ENCODE results near the gene DKC1.

The DKC1 gene

DNA sequence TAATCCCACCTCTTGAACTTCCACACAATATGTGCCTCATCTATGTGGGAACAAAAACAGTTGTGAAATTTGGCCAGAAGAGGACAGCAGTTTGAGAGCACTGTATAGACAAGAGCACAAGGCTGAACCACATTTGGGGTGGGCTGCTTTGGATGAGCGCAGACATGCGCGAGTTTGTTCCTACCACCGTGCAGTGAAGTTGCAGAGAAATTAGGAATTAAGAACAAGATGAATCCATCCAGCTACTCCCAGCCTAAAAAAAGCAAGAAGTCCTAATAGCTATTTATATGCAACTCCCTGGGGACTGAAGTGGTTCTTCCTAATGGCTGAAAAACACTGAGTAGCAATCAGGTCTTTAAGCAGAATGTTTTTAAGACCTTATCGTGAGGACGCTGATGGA lies 12.8 kb upstream of the DKC1 start:
- TF ChIP-seq, protein P1, sequence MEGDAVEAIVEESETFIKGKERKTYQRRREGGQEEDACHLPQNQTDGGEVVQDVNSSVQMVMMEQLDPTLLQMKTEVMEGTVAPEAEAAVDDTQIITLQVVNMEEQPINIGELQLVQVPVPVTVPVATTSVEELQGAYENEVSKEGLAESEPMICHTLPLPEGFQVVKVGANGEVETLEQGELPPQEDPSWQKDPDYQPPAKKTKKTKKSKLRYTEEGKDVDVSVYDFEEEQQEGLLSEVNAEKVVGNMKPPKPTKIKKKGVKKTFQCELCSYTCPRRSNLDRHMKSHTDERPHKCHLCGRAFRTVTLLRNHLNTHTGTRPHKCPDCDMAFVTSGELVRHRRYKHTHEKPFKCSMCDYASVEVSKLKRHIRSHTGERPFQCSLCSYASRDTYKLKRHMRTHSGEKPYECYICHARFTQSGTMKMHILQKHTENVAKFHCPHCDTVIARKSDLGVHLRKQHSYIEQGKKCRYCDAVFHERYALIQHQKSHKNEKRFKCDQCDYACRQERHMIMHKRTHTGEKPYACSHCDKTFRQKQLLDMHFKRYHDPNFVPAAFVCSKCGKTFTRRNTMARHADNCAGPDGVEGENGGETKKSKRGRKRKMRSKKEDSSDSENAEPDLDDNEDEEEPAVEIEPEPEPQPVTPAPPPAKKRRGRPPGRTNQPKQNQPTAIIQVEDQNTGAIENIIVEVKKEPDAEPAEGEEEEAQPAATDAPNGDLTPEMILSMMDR (IDR thresholded peaks at IDR 0.05; ENCODE audit: unreplicated experiment in 3 of 3): no peak
- peaks cover 39% of the 10 kb centered on the region for H3K27me3 Mint-ChIP-seq (ENCODE audit: low read depth)
- H3K36me3 Mint-ChIP-seq (ENCODE audit: low read depth): no peaks in the 10 kb centered on the region
- peak overlapping the region in 2 of 3 experiments; percentile 71 to 78 for H3K4me3 Mint-ChIP-seq
- H3K4me1 Mint-ChIP-seq: peaks cover 4% of the 10 kb centered on the region
- H3K9me3 Mint-ChIP-seq: peaks cover 15% of the 10 kb centered on the region
- no peak overlapping the region for H3K27ac Mint-ChIP-seq

GRCh38 chrX:154750301-154751202 lies 12.1 kb upstream of the DKC1 start, which contains the start of gene GAB3:
GAB3 (minus strand) TSS chrX:154751077; CDS start chrX:154751025, 52 bp downstream.
- peaks cover 39% of the 10 kb centered on the region for H3K27me3 Mint-ChIP-seq (ENCODE audit: low read depth)
- peaks cover 15% of the 10 kb centered on the region for H3K9me3 Mint-ChIP-seq
- peak within 1 kb of the TSS in 1 of 3 experiments; percentile 33 for H3K27ac Mint-ChIP-seq
- H3K4me3 Mint-ChIP-seq: peak within 1 kb of the TSS; percentile 64 to 81 (median 78)
- TF ChIP-seq, protein P1 (IDR thresholded peaks at IDR 0.05; ENCODE audit: unreplicated experiment in 3 of 3): no peak
- no peaks in the 10 kb centered on the region for H3K36me3 Mint-ChIP-seq (ENCODE audit: low read depth)
- H3K4me1 Mint-ChIP-seq: peaks cover 4% of the 10 kb centered on the region

- TF ChIP-seq, protein P1 (IDR thresholded peaks at IDR 0.05; ENCODE audit: unreplicated experiment in 3 of 3): no peak
- Mint-ChIP-seq H3K9me3 (peaks cover 12% of the 10 kb centered on the region), H3K36me3 (ENCODE audit: low read depth) (no peaks in the 10 kb centered on the region), H3K27ac (no peak overlapping the region), H3K27me3 (ENCODE audit: low read depth) (peaks cover 39% of the 10 kb centered on the region), H3K4me3 (peak overlapping the region; percentile 62 to 81 (median 64)), H3K4me1 (peaks cover 4% of the 10 kb centered on the region)
Measured at GRCh38 chrX:154751203-154751668, 11.4 kb upstream of the DKC1 start.

GRCh38 chrX:154751669-154752271 lies 10.9 kb upstream of the DKC1 start:
- Mint-ChIP-seq H3K4me3 (peak overlapping the region; percentile 62 to 81 (median 64)), H3K27me3 (ENCODE audit: low read depth) (peaks cover 39% of the 10 kb centered on the region), H3K27ac (peak overlapping the region in 1 of 3 experiments; percentile 33), H3K36me3 (ENCODE audit: low read depth) (no peaks in the 10 kb centered on the region), H3K9me3 (peaks cover 11% of the 10 kb centered on the region), H3K4me1 (peaks cover 4% of the 10 kb centered on the region)
- TF ChIP-seq, protein P1 (IDR thresholded peaks at IDR 0.05; ENCODE audit: unreplicated experiment in 3 of 3): no peak

DNA sequence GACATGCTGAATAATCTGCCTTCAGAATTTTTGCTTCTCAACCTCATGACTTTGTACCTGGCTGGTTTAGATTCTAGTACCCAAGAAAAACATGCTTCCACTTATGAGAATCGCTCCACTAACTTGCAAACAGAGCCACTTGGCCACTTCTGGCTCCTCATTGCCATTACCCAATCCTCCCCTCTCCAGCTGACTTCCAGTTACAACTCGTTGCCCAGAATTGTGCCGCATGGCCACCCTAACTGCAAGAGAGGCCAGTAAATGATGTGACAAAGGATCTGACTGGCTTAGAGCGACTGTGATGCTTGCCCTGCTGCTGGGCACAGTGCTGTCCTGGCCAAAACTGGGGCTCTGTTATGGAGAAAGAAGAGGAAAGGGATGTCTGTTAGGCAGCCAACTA lies 4.0 kb upstream of the DKC1 start:
- peaks cover 5% of the 10 kb centered on the region for H3K4me1 Mint-ChIP-seq

More for the DNA sequence above, 4.0 kb upstream of the DKC1 start:
- no peak overlapping the region for H3K27ac Mint-ChIP-seq
- no peak overlapping the region for H3K4me3 Mint-ChIP-seq
- no peaks in the 10 kb centered on the region for H3K36me3 Mint-ChIP-seq (ENCODE audit: low read depth)
- H3K27me3 Mint-ChIP-seq (ENCODE audit: low read depth): peaks cover 2% of the 10 kb centered on the region
- peaks cover 3% of the 10 kb centered on the region for H3K9me3 Mint-ChIP-seq
- TF ChIP-seq, protein P1 (IDR thresholded peaks at IDR 0.05; ENCODE audit: unreplicated experiment in 3 of 3): no peak
